Epithelial cell of proximal tubule (primary cell): ENCODE data around the gene DENND1A. TPM values are rescaled to one million over a fixed set of nuclear protein-coding genes. Genes with fewer than 3 reads are reported as not detected.
A peak's percentile ranks its signal among the peaks of the same experiment; 100 is the strongest.
"Not testable (repeated sequence)": the region's sequence is repeated elsewhere in the genome, so short reads cannot be mapped to it uniquely, and the experiment has no call there.

ENCODE experiments used
- DNase-seq: peaks from one replicate; pipeline ENCODE4 v3.0.0-alpha.2; 2011; ENCODE audit warnings: low read depth
- H3K4me3 ChIP-seq: 2 replicates; pipeline ENCODE4 v1.5.1; 2011; ENCODE audit warnings: low read depth, mild to moderate bottlenecking, low read length
- CTCF ChIP-seq: conservative IDR thresholded peaks from 2 replicates; pipeline ENCODE4 v1.5.1; 2012; ENCODE audit warnings: low read depth, mild to moderate bottlenecking, low read length
- total RNA-seq: library from RNA; depleted of rRNA; stranded (reverse); fragments of >200 nt; gene quantifications from 2 replicates; pipeline ENCODE4 v1.2.3, GENCODE V29; 2015

The DENND1A gene
- total RNA-seq, result 18.4 and 26.6 TPM in 2 replicates

- H3K4me3 ChIP-seq, result peak within 1 kb of the TSS; percentile 76
- no peak for TF ChIP-seq CTCF
- no peak for DNase-seq
These were observed at the start of gene DENND1A for GRCh38 chr9:123929870-123930831. TSS of gene DENND1A (minus strand) at chr9:123930126. CDS start at chr9:123929905, 221 bp downstream.

- no peak for DNase-seq
- H3K4me3 ChIP-seq, result no peak overlapping the region
- no peak for TF ChIP-seq CTCF
These were observed 49.1 kb upstream of the DENND1A start for GRCh38 chr9:123978981-123979380.

GRCh38 chr9:123976579-123976978 lies 46.7 kb upstream of the DENND1A start:
- not testable (repeated sequence) for H3K4me3 ChIP-seq, DNase-seq

GRCh38 chr9:123975871-123976270 lies 45.9 kb upstream of the DENND1A start:
- no peak overlapping the region for H3K4me3 ChIP-seq
- TF ChIP-seq CTCF, result no peak
- DNase-seq, result no peak

GRCh38 chr9:123974471-123974870 lies 44.5 kb upstream of the DENND1A start:
- no peak for TF ChIP-seq CTCF
- DNase-seq, result no peak
- H3K4me3 ChIP-seq, result no peak overlapping the region

GRCh38 chr9:123973590-123974223 lies 43.8 kb upstream of the DENND1A start:
- no peak for TF ChIP-seq CTCF
- DNase-seq, result no peak
- no peak overlapping the region for H3K4me3 ChIP-seq

- no peak for TF ChIP-seq CTCF
- no peak for DNase-seq
- no peak overlapping the region for H3K4me3 ChIP-seq
These were observed 42.7 kb upstream of the DENND1A start for GRCh38 chr9:123972618-123973017.
